Measurements from ENCODE around the gene SENP7.

The SENP7 gene

GRCh38 chr3:101329016-101329673 is 183.9 kb downstream of the SENP7 start:
- TF ChIP-seq CTCF (IDR thresholded peaks at IDR 0.05; ENCODE audit: insufficient read depth, low read depth, low read length, missing control alignments), result no peak
- no peak for DNase-seq (ENCODE audit: low read depth)
- no peak overlapping the region for H3K4me3 ChIP-seq (ENCODE audit: low read depth, low read length)

- no peak for DNase-seq (ENCODE audit: low read depth)
- TF ChIP-seq CTCF (IDR thresholded peaks at IDR 0.05; ENCODE audit: insufficient read depth, low read depth, low read length, missing control alignments), result no peak
Measured at GRCh38 chr3:101325393-101326134, 187.4 kb downstream of the SENP7 start.

GRCh38 chr3:101320475-101320874 is 192.5 kb downstream of the SENP7 start, which contains the start of gene IMPG2:
IMPG2 (minus strand) TSS chr3:101320575; CDS start chr3:101320372, 203 bp downstream.
- no peak for TF ChIP-seq CTCF (IDR thresholded peaks at IDR 0.05; ENCODE audit: insufficient read depth, low read depth, low read length, missing control alignments)
- no peak for DNase-seq (ENCODE audit: low read depth)
- H3K4me3 ChIP-seq (ENCODE audit: low read depth, low read length), result no peak within 1 kb of the TSS

More at GRCh38 chr3:101325393-101326134, 187.4 kb downstream of the SENP7 start:
- H3K4me3 ChIP-seq (ENCODE audit: low read depth, low read length), result no peak overlapping the region

- no peak overlapping the region for H3K4me3 ChIP-seq (ENCODE audit: low read depth, low read length)
- no peak for TF ChIP-seq CTCF (IDR thresholded peaks at IDR 0.05; ENCODE audit: insufficient read depth, low read depth, low read length, missing control alignments)
- DNase-seq (ENCODE audit: low read depth), result no peak
Measured at GRCh38 chr3:101319531-101319930, 193.5 kb downstream of the SENP7 start.

- no peak for TF ChIP-seq CTCF (IDR thresholded peaks at IDR 0.05; ENCODE audit: insufficient read depth, low read depth, low read length, missing control alignments)
- DNase-seq (ENCODE audit: low read depth), result no peak
- no peak overlapping the region for H3K4me3 ChIP-seq (ENCODE audit: low read depth, low read length)
Measured at GRCh38 chr3:101312545-101312944, 200.5 kb downstream of the SENP7 start.

GRCh38 chr3:101311676-101312075 is 201.3 kb downstream of the SENP7 start:
- no peak overlapping the region for H3K4me3 ChIP-seq (ENCODE audit: low read depth, low read length)
- no peak for TF ChIP-seq CTCF (IDR thresholded peaks at IDR 0.05; ENCODE audit: insufficient read depth, low read depth, low read length, missing control alignments)

More at GRCh38 chr3:101311676-101312075, 201.3 kb downstream of the SENP7 start:
- no peak for DNase-seq (ENCODE audit: low read depth)

All from GM12865 (cell line).